SH-SY5Y (cell line): ENCODE measurements around the gene PRKG1.

Experiments
- GATA2 ChIP-seq: IDR thresholded peaks from 2 replicates; pipeline ENCODE4 v1.6.1; 2011; ENCODE audit warnings: mild to moderate bottlenecking, low read depth, low read length
- GATA3 ChIP-seq: IDR thresholded peaks from 2 replicates; pipeline ENCODE4 v1.6.1; 2011; ENCODE audit warnings: low read depth, mild to moderate bottlenecking, low read length, moderate library complexity

PRKG1 gene

DNA sequence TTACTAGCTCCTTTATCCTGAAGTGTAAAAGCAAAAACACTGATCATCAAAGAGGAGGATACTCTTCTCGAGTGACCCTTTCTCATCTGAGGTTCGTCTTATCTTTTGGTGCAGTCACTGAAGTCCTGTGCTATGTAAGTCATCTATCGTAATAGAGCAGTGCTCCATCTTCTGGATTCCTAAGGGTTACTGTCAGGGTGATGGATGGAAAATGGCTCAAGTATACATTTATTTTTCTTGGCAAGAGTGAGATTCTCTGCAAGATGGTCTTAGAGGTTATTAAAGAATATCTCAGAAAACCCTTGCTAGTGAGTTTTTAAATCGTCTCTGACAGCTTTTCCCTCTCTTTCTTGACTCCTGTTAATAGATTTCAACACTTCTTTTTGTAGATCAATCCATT is 12.4 kb downstream of the PRKG1 start:
- no peak for TF ChIP-seq GATA3
- TF ChIP-seq GATA2, result no peak

DNA sequence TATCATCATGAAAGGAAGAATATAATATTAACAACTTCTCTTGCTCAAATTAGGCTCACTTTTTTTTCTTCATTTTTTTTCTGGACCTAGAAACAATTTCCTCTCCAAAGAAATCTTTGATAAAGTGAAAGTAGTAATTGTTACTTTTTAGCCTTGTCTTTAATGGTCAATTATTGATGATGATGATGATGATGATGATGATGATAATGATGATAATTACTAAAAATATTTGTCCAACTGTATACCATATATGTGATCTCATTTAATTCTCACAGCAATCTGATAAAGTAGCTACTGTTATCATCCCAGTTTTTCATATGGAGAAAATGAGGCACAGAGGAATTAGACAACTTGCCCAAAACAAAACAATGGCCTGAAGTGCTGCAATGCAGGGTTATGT is 12.8 kb downstream of the PRKG1 start:
- TF ChIP-seq GATA3, result no peak

DNA sequence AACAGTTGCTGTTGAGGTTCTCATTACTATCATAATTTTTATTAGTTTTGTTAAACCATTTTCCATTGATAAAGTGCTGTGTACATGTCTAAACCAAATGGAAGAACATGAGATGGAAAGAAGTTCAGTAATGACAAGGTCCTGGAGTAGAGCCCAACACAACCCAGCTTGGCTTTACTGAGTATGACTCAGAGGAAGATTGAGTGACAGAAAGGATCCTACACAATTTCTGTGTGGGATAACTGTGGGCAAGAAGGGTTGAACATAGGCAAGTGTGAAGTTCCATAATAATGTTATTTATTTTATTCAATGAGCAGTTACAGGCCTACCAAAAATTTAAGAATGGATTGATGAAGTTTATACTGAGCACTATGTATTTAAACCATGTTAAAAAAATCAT is 15.9 kb downstream of the PRKG1 start:
- TF ChIP-seq GATA2 (no peak), GATA3 (no peak)

DNA sequence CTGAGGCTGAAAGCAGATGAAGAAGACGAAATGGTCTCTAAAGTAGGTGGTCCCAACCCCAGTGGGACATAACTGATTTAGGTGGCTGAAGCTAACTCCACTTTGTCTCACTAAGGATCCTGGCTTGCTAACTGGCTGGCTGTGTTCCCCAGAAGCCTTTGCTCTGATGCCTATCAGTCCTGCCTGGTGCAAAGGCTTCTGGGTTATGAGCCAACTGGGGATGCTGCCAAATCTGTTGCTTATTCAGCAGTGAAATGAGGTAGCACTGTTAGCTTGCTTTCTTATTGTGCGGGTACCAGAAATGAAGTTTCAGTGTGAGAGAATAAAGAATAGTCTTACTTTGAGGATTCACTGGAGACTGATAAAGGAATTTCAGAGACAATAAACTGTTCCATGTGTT is 18.1 kb downstream of the PRKG1 start:
- no peak for TF ChIP-seq GATA3
- peak; percentile 29; the same call in 1 of the 2 replicates for TF ChIP-seq GATA2

DNA sequence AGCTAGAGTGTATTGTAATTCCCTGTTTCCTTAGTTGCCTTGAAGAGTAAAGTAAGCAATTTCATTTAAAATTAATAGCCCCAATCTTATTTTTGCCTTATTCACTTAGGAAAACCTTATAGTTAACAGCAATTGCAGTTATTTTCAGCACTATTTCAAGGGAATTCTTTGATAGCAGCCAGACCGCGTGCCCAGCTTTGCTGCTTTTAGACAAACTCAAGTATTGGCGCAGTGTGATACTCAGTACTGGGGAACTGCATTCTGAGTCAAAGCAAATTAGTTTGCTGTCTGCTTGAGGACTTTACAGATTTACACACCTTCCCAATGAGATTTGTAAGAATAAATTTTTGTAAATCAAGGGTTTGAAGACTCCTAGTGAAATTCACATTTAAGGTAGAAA is 21.2 kb downstream of the PRKG1 start:
- no peak for TF ChIP-seq GATA2
- no peak for TF ChIP-seq GATA3

DNA sequence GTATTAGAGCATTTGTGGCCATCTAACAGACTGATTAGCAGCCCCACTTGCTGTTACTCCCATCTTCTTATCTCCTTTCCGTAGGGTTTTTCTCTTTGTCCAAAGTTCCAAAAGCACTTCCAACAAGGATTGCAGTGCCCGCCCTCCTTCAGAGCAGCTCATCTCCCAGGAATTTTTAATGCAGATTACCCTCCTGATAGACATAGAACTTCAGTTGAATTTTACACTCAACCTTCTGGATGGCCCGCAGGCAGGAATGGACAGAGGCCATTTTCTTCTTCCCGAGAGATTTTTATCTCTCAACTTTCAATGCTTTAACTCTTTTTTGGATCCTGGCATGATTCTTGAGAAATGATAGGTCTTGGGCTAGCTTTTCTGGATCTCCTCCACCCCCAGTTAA is 23.3 kb downstream of the PRKG1 start:
- no peak for TF ChIP-seq GATA2
- TF ChIP-seq GATA3, result no peak

DNA sequence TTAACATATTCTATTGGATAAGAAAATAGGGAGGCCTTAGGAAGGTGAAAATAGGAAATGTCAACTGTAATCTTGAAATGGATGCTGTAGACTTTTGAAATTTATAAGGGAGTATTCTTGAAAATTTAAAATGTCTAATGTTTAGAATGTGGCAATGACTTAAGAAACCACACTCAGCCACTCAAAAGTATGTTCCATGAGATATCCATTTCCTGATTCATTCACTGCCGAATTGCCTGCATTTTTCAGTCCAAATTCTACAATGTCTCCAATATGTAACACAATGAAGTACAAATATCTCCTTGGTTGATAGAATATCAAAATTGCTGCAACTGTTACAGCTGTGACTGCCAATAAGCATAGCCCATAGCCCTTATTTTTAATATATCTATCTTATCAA is 25.9 kb downstream of the PRKG1 start:
- TF ChIP-seq GATA3, result no peak
- no peak for TF ChIP-seq GATA2

DNA sequence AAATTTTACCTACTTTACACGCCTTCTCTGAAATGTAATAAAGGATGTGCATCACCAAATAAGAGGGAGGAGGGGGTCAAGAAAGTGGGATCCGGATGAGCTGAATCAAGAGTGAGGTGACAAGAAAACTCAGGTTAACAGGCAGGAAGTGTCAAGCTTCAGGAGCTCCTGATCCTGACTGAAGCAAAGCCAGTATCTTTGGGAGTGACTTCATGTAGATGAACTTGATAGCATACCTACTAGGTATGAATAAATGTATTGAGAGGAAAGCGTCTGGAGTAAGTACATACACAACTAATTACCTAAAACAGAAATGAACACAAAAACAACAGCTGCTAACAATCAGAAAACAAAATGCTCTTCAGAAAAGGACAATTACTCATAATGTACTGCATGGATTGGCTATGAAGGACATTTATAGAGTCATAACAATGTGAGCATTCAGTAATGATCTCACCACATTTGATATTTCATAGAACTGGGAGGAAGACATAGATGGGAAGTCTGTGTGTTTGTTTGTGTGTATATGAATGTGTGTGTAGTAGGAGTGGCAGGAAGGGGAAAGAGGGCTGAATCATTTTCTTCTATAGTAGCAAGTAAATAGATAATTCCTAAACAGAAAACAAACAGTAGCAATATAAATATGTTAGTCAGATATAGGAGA is 29.4 kb downstream of the PRKG1 start:
- no peak for TF ChIP-seq GATA2
- no peak for TF ChIP-seq GATA3

DNA sequence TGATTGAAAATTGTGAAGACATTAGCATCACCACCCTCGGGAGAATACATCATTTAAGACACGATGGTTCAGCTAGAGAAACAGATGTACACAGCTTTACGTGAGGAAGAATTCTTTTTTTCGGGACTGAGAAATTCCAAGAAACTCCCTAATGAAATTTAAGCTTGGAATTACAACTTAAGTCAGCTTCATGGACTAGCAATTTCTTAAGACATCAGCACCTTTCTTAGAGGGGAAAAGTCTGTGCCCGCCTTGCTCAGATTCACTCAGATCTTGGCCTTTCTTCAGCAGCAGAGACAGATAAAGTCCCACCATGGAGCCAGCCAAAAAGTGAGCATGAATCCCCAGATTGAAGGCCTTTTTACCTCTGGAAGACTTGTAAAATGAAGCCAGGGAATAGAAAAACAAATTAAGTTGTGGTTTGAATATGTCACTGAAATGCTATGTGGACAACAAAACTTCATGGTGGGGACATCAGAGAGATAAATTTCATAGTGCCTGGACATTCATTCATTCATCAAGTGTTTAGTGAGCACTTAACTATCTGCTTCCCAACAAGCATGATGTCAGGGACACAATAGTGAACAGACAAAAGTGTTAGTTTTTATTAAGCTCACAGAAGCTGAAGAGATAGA is 32.1 kb downstream of the PRKG1 start:
- TF ChIP-seq GATA3, result no peak
- no peak for TF ChIP-seq GATA2

DNA sequence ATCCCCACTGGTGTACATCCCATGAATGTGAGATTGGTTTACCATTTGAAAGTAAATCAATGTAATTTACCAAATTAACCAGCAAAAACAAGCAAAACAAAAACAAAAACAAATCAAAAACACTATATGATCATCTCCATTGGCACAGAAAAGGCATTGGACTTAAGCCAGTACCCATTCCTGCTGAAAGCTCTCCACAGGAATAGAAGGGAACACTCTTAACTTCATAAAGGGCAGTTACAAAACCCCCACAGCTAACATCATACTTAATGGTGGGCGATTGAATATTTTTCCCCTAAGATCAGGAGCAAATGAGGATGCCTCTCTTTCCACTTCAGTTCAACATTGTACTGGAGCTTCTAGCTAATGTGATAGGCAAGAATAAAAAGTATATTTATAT is 34.1 kb downstream of the PRKG1 start:
- no peak for TF ChIP-seq GATA3
- no peak for TF ChIP-seq GATA2

DNA sequence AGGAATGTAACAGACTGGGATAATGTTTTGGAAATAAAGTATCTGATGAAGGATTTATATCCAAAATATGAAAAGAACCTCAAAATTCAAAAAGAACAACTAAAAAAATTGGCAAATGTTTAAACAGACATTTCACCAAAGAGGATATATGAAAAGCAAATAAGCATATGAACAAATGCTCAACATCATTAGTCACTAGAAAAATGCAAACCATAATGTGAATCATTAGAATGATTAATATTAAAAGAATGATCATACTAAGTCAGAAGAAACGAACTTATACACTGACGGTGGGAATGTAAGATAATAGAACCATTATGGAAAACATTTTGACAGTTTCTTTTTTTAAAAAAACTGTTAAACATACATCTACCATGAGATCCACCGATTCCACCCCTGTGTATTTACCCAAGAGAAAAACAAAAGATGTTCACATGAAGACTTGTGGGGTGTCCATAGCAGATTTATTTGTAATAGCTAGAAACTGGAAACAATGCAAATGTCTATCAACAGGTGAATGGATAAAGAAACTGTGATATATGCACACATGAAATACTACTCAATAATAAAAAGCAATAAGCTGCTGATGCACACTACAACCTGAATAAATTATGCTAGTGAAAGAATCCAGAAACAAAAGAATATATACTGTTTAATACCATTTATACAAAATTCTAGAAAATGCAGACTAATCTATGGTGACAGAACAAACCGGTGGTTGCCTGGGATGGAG is 35.7 kb downstream of the PRKG1 start:
- TF ChIP-seq GATA3 (no peak), GATA2 (no peak)

DNA sequence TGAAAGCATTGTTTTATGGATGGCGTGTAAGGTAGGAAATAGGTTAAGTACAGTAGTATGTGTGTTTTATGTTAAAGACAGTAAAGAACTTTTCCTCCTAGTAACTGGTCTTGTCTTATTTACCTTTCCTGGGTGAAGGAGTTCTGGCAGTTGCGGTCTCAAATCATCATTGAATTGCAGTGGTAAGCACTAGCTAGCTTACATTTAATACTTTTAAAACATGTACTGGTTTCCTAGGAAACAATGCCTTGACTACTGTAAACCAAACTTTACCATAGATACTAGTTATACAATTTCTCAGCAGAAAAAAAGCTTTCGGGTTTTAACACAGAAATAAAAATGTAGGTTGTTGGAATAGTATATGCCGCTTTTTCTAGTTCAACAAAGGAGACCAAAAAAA is 37.7 kb downstream of the PRKG1 start:
- TF ChIP-seq GATA2 (no peak), GATA3 (no peak)

DNA sequence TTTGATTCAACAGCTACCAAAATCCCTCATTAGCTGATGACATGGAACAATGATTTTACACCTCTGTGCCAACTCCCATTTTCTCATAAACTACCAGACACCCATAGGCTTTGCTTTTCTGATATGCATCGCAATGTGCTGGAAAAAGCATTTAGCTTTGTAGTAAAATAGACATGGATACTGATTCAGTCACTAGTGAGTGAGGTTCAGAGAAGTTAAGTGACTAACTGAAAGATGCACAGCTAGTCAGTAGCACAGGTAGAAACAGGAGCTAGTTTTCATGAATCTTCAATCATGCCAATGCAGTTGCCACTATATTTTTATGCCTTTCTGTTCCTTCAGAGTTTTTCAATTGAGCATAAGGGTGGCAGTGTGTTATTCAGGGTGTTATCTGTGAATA is 38.7 kb downstream of the PRKG1 start:
- TF ChIP-seq GATA3, result no peak

DNA sequence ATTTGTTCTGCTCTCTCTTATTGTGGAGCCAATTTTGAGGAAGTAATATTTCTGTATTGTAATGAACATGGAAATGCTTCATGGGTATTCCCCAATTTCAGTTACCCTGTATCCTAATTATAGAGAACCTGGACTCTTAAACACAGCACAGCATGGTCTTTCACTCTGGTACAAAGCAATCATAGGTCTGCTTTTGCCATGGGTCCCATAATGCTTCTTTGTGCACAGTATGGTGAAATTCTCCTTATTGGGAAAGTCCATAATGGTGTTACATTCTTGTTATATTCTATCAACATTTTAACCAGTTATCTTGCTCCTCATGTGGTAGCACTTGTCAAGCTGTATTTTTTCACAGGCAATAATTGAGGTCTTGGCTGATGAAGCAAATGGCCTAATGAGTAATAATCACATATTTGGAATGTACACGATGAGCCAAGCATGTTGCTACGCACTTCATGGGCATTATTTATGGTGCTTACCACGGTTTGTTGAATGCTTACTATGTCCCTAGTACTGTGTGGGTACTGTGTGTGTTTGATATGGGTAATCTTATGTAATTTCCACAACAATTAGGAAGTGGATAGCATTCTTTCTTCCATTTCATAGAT is 42.9 kb downstream of the PRKG1 start:
- no peak for TF ChIP-seq GATA2
- no peak for TF ChIP-seq GATA3

DNA sequence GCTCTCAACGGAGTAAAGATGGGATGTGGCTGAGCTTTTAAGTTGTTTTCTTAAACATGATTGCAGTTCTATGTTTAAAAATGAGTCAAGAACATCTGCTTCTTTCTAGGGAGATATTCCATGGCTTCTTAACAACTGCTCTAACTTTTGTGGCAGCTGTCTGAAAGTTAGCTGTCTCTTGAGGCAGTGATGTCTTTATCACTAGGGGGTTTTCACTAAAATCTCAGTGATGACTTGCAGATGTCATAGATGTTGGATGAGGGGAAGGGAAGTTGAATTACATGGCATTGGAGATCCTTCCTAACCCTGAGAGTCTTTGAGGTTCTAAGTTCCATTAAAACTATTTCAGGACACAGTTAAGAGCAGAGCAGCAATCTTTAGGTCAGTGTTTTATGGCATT is 43.5 kb downstream of the PRKG1 start:
- TF ChIP-seq GATA3, result no peak
- TF ChIP-seq GATA2, result no peak

DNA sequence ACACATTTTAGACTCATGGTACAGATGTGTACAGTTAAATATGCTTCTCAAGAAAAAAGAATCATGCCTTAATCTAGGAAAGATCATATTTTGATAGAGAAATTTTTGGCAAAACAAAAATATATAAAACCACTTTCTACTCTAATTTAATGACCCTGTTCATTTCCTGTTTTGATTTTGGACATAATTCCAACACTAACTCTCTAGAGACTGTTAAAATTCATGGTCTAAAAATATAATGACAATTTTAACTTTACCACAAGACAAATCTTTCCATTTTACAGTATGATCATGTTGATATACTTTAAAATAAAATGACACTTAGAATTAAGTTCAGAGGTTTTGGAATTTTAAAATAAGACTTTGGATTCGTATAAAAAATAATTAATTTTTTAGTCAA is 45.2 kb downstream of the PRKG1 start:
- TF ChIP-seq GATA3, result no peak
